Breast epithelium (tissue), 4 donors: Measurements from ENCODE around the gene RELL1. TPM values are rescaled to one million over a fixed set of nuclear protein-coding genes. Genes with fewer than 3 reads are reported as not detected.

ENCODE experiments used
- DNase-seq, 2 donors: peaks; one replicate each; pipeline ENCODE4 v3.0.0-alpha.2; 2019; ENCODE audit warnings: low spot score in 2 of 2
- H3K27ac ChIP-seq, 2 donors: fragments of 200-600 bp; sonication (generic) in 1 of 2; one replicate each; pipeline ENCODE4 v1.5.1; 2016 to 2019; ENCODE audit warnings: mild to moderate bottlenecking in 1 of 2
- H3K27me3 ChIP-seq, 2 donors: fragments of 200-600 bp; sonication (generic) in 1 of 2; one replicate each; pipeline versions ENCODE4 v1.5.1 to v1.6.0; 2017 to 2019; ENCODE audit warnings: control low read depth in 1 of 2, mild to moderate bottlenecking in 1 of 2
- H3K36me3 ChIP-seq: fragments of 200-600 bp; one replicate; pipeline ENCODE4 v1.5.1; 2019
- H3K4me1 ChIP-seq, 2 donors: fragments of 200-600 bp; sonication (generic); one replicate each; pipeline ENCODE4 v1.5.1; 2016 to 2019; ENCODE audit warnings: control low read depth in 1 of 2
- H3K4me3 ChIP-seq, 3 donors: fragments of 200-600 bp; sonication (generic); 1 replicate in 2 of 3; 2 replicates in 1 of 3; pipeline ENCODE4 v1.5.1; 2016 to 2019; ENCODE audit warnings: mild to moderate bottlenecking in 3 of 3, moderate library complexity in 2 of 3
- H3K9me3 ChIP-seq, 2 donors: fragments of 200-600 bp; sonication (generic) in 1 of 2; one replicate each; pipeline ENCODE4 v1.5.1; 2016 to 2019; ENCODE audit warnings: control low read depth in 1 of 2
- POLR2A ChIP-seq: fragments of 450-650 bp; IDR thresholded peaks from one replicate; pipeline ENCODE4 v1.6.1; 2016; ENCODE audit warnings: antibody characterized with exemption, mild to moderate bottlenecking, moderate library complexity
- POLR2AphosphoS5 ChIP-seq, 3 donors: sonication (generic); formaldehyde crosslinking; IDR thresholded peaks; one replicate each; pipeline ENCODE4 v1.6.1; 2017; ENCODE audit warnings: antibody characterized with exemption in 3 of 3
- intact Hi-C: fragments of 100-400 bp; cut with DNase I; formaldehyde crosslinking; loops from one replicate; pipeline ENCODE4 v1.15.1; 2023; ENCODE audit warnings: low total_unique reads
- total RNA-seq, 3 donors: library from RNA; depleted of rRNA; stranded (reverse); fragments of >200 nt; gene quantifications; one replicate each; pipeline ENCODE4 v1.1.0, GENCODE V29; 2016
- TF ChIP-seq, protein P1 (sequence below), 3 donors: fragments of 450-650 bp; IDR thresholded peaks; one replicate each; pipeline ENCODE4 v1.5.1; 2016 to 2017; ENCODE audit warnings: antibody characterized with exemption in 3 of 3, mild to moderate bottlenecking in 3 of 3, moderate library complexity in 3 of 3

The RELL1 gene
- total RNA-seq, 3 donors from 2014 or later: 68.5 to 88.8 (median 76.0) TPM

GRCh38 chr4:37629713-37630112, 56.5 kb downstream of the RELL1 start:
- DNase-seq: no peak
- Histone ChIP-seq H3K4me3 (no peak overlapping the region), H3K27me3 (no peaks in the 10 kb centered on the region), H3K4me1 (no peaks in the 10 kb centered on the region), H3K9me3 (no peaks in the 10 kb centered on the region), H3K36me3 (no peaks in the 10 kb centered on the region), H3K27ac (peak overlapping the region; percentile 54 to 57)
- intact Hi-C loops: no loop called here
- TF ChIP-seq, protein P1, sequence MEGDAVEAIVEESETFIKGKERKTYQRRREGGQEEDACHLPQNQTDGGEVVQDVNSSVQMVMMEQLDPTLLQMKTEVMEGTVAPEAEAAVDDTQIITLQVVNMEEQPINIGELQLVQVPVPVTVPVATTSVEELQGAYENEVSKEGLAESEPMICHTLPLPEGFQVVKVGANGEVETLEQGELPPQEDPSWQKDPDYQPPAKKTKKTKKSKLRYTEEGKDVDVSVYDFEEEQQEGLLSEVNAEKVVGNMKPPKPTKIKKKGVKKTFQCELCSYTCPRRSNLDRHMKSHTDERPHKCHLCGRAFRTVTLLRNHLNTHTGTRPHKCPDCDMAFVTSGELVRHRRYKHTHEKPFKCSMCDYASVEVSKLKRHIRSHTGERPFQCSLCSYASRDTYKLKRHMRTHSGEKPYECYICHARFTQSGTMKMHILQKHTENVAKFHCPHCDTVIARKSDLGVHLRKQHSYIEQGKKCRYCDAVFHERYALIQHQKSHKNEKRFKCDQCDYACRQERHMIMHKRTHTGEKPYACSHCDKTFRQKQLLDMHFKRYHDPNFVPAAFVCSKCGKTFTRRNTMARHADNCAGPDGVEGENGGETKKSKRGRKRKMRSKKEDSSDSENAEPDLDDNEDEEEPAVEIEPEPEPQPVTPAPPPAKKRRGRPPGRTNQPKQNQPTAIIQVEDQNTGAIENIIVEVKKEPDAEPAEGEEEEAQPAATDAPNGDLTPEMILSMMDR (IDR thresholded peaks at IDR 0.05): no peak
- TF ChIP-seq POLR2AphosphoS5 (IDR thresholded peaks at IDR 0.05): no peak
- no peak for TF ChIP-seq POLR2A

DNA sequence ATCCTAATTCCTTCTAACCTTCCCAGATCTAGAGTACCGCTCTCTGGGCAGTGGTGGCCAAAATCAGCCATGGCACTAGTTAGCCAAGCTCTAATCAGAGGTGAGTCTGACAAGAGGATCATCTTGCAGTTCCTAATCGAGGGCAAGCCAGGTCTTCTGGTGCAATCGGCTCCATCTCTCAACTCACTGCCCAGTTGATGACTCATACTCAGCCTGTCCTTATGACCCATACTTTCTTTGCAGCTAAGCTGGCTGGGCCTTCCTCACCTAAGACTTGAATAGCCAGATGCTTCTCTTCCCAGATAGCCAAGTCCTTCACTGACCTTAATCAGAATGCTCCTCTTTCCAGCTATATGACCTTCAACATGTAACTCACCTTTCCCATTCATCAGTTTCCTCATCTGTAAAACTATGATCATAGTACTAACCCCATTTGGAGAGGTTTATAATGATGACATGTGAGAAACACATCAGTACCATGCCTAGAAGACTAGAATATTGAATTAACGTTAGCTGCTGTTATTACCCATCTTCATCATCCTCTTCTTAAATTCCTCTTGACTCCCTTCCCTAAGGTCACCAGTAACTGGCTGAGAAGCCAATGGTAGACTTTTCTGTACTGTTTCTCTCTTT, 57.1 kb downstream of the RELL1 start:
- no peaks in the 10 kb centered on the region for H3K27me3 ChIP-seq
- H3K4me1 ChIP-seq: no peaks in the 10 kb centered on the region
- peak overlapping the region; percentile 54 to 57 for H3K27ac ChIP-seq
- H3K36me3 ChIP-seq: no peaks in the 10 kb centered on the region
- H3K4me3 ChIP-seq: no peak overlapping the region
- no peak for TF ChIP-seq POLR2A
- TF ChIP-seq, protein P1 (IDR thresholded peaks at IDR 0.05): no peak
- peak; percentile 9 to 65 (median 57) for TF ChIP-seq POLR2AphosphoS5 (IDR thresholded peaks at IDR 0.05)
- no peaks in the 10 kb centered on the region for H3K9me3 ChIP-seq
- peak in 1 of 2 donors; percentile 27 for DNase-seq
- intact Hi-C loops: no loop called here

GRCh38 chr4:37627263-37627662, 58.9 kb downstream of the RELL1 start:
- no peak for DNase-seq
- H3K4me1 ChIP-seq: no peaks in the 10 kb centered on the region
- no peak overlapping the region for H3K27ac ChIP-seq
- no peaks in the 10 kb centered on the region for H3K9me3 ChIP-seq
- TF ChIP-seq POLR2A (no peak), POLR2AphosphoS5 (IDR thresholded peaks at IDR 0.05) (no peak)
- TF ChIP-seq, protein P1 (IDR thresholded peaks at IDR 0.05): no peak
- no peak overlapping the region for H3K4me3 ChIP-seq
- H3K27me3 ChIP-seq: no peaks in the 10 kb centered on the region
- intact Hi-C loops: no loop called here
- H3K36me3 ChIP-seq: no peaks in the 10 kb centered on the region

GRCh38 chr4:37625499-37625898, 60.7 kb downstream of the RELL1 start:
- no peak overlapping the region for H3K4me3 ChIP-seq
- TF ChIP-seq POLR2AphosphoS5 (IDR thresholded peaks at IDR 0.05): no peak
- TF ChIP-seq POLR2A: no peak
- TF ChIP-seq, protein P1 (IDR thresholded peaks at IDR 0.05): no peak
- DNase-seq: no peak
- no peaks in the 10 kb centered on the region for H3K27me3 ChIP-seq
- no peaks in the 10 kb centered on the region for H3K4me1 ChIP-seq
- intact Hi-C loops: no loop called here
- no peaks in the 10 kb centered on the region for H3K36me3 ChIP-seq
- H3K27ac ChIP-seq: no peak overlapping the region
- H3K9me3 ChIP-seq: no peaks in the 10 kb centered on the region

GRCh38 chr4:37623940-37624339, 62.2 kb downstream of the RELL1 start:
- no peaks in the 10 kb centered on the region for H3K4me1 ChIP-seq
- H3K9me3 ChIP-seq: no peaks in the 10 kb centered on the region
- no peak overlapping the region for H3K27ac ChIP-seq
- TF ChIP-seq POLR2AphosphoS5 (IDR thresholded peaks at IDR 0.05): no peak
- TF ChIP-seq, protein P1 (IDR thresholded peaks at IDR 0.05): no peak
- TF ChIP-seq POLR2A: no peak
- intact Hi-C loops: no loop called here
- H3K36me3 ChIP-seq: no peaks in the 10 kb centered on the region
- H3K4me3 ChIP-seq: no peak overlapping the region
- no peak for DNase-seq
- no peaks in the 10 kb centered on the region for H3K27me3 ChIP-seq
